Activated CD4-positive, alpha-beta T cell treated with anti-CD3 and anti-CD28 coated beads, Interleukin-2, amount 50 U/mL, for 48 hours (primary cell): ENCODE measurements around the gene BMP2K.
"Not testable (repeated sequence)": the region's sequence is repeated elsewhere in the genome, so short reads cannot be mapped to it uniquely, and the experiment has no call there.

Experiments used
- DNase-seq, 2 experiments: peaks; one replicate each; pipeline ENCODE4 v3.0.0-alpha.2; 2020

BMP2K gene

GRCh38 chr4:78796526-78796925 is 20.4 kb downstream of the BMP2K start:
- DNase-seq, result no peak

GRCh38 chr4:78797777-78798284 is 21.7 kb downstream of the BMP2K start:
- no peak for DNase-seq

GRCh38 chr4:78799551-78800495 is 23.7 kb downstream of the BMP2K start:
- no peak for DNase-seq

- no peak for DNase-seq
These were observed 24.8 kb downstream of the BMP2K start for GRCh38 chr4:78800965-78801364.

- no peak for DNase-seq
These were observed 27.8 kb downstream of the BMP2K start for GRCh38 chr4:78803983-78804382.

GRCh38 chr4:78806943-78807460 is 30.9 kb downstream of the BMP2K start:
- DNase-seq, result no peak

- no peak for DNase-seq
These were observed 33.1 kb downstream of the BMP2K start for GRCh38 chr4:78809295-78809694.

GRCh38 chr4:78809928-78810835 is 34.0 kb downstream of the BMP2K start:
- no peak for DNase-seq

- no peak for DNase-seq
These were observed 34.9 kb downstream of the BMP2K start for GRCh38 chr4:78811034-78811433.

- DNase-seq, result no peak
These were observed 42.5 kb downstream of the BMP2K start for GRCh38 chr4:78818530-78819079.

- DNase-seq, result no peak
These were observed 47.9 kb downstream of the BMP2K start for GRCh38 chr4:78824001-78824400.

GRCh38 chr4:78827191-78827590 is 51.0 kb downstream of the BMP2K start:
- no peak for DNase-seq

GRCh38 chr4:78829296-78829695 is 53.1 kb downstream of the BMP2K start:
- DNase-seq, result no peak

GRCh38 chr4:78839676-78840075 is 63.5 kb downstream of the BMP2K start:
- DNase-seq, result not testable (repeated sequence)

GRCh38 chr4:78840286-78840685 is 64.1 kb downstream of the BMP2K start:
- DNase-seq, result not testable (repeated sequence)

GRCh38 chr4:78845472-78845871 is 69.3 kb downstream of the BMP2K start:
- DNase-seq, result no peak

GRCh38 chr4:78846258-78846657 is 70.1 kb downstream of the BMP2K start:
- no peak for DNase-seq

GRCh38 chr4:78862314-78862737 is 86.2 kb downstream of the BMP2K start:
- no peak for DNase-seq

- no peak for DNase-seq
These were observed 87.2 kb downstream of the BMP2K start for GRCh38 chr4:78863254-78863869.

- DNase-seq, result no peak
These were observed 87.8 kb downstream of the BMP2K start for GRCh38 chr4:78863991-78864390.

GRCh38 chr4:78864405-78865024 is 88.4 kb downstream of the BMP2K start:
- DNase-seq, result no peak

GRCh38 chr4:78865451-78865850 is 89.3 kb downstream of the BMP2K start:
- DNase-seq, result no peak
